HG03097 (cell line): ENCODE data around the gene CRTC1.

Experiments used
- ATAC-seq: cut with Tn5 transposase; IDR thresholded peaks from one replicate; pipeline ENCODE4 v1.9.1; 2021; ENCODE audit not compliant: unreplicated experiment, low FRiP score

Gene CRTC1

GRCh38 chr19:18743784-18744418, 60.4 kb downstream of the CRTC1 start:
- no peak for ATAC-seq

GRCh38 chr19:18745012-18745735, 61.7 kb downstream of the CRTC1 start:
- no peak for ATAC-seq

- no peak for ATAC-seq
These were observed 62.5 kb downstream of the CRTC1 start for GRCh38 chr19:18745931-18746330.

DNA sequence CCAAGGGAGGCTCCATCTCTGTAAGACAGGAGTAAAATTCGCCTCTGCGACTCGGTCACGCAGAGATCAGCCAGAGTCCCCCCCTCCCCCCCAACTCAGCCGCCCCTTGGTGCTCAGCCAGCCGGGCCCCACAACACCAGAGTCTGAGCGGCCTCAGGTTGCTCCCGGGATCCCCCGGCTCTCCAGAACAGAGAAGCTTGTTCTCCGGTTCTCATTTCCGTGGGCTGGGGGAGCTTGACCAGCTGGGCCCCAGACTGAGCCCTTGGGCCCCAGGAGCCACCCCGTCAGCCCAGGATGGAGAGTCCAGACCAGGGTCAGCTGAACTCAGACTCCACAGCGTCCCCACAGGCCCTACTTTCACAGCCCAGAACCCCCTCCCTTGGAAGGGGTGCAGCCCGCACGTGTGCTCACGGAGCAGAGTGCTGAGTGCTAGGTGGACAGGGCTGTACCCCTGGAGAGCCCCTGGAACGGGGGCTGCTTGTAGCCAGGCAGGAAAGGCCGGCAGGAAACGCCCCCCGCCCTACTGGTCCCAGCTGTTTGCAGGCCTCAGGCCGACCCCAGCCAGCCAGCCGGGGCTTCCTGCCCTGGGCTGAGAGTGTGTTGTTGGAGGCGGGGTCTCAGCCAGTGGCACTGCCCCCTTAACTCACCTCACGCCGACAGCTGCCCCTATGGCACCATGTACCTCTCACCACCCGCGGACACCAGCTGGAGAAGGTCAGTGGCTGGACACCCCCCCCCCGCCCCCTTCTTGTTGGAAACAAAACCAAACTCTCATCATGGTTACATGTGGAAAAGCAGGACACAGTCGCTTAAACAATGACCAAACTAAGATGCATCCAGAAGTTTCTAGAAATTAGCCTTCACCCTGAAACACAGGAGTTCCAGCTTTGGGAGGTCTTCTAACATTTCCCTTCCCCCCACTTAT, 63.2 kb downstream of the CRTC1 start:
- ATAC-seq, result no peak

DNA sequence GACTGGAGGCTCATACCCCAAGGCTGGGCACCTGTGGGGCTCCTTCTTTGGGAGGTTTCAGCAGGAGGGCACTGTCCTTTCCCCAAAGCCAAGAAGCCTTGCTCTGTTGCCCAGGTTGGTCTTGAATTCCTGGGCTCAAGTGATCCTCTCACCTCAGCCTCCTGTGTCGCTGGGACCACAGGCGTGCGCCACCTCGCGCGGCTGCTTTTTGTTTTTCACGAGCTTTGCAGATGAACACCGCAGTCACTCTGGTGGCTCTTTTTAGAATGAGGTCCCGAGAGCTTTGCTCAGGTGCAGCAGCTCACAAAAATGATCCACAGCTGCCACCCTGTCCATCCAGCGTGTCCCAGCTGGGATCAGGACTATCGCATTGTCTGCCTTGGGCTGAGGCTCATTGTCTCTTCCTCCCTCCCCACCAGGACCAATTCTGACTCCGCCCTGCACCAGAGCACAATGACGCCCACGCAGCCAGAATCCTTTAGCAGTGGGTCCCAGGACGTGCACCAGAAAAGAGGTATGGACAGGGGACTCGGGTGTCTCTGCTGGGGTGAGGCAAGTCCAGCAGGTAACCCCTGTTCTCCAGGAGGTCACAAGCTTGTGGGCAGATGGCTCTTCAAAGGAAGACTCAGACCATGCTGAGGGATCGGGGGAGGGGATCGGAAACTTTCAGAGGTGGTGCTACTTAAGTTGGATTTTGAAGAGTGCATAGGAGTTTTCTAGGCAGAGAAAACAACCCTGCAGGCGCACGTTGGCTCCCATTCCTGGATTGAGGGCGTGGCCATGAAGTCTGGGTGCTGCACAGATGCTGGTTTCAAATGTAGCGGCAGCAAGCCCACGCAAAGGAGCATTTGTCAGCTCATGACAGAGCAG, 66.1 kb downstream of the CRTC1 start:
- ATAC-seq, result no peak

DNA sequence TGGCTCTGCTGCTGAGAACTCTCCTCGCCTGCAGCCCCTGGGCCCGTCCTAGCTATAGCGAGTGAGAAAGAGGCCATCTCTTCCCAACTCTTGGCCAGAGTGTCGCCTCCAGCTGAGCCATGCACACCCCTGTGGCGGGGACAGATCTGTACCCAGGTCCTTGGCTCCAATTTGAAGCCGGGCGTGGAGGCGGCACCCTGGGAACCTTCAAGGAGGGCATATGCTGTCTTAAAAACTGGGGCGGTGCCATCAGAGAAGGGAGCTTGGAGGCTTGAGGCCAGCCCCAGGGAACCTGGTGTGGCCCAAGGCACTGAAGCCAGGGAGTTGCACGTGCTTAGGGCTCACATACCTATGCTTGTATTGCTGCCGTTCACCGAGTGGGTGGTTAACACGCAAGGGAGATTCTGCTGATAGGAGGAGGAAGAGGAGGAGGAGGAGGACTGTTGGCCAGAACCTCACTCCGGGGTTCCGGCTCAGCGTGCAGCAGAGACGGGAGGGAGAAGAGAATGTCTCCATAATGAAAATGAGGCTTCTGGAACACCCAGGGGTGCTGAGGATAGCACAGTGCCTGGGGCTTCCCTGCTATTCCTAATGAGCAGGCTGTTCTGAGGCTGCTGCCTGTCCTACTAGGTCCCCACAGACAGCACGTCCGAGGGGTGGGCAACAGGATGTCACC, 67.0 kb downstream of the CRTC1 start:
- ATAC-seq, result no peak

DNA sequence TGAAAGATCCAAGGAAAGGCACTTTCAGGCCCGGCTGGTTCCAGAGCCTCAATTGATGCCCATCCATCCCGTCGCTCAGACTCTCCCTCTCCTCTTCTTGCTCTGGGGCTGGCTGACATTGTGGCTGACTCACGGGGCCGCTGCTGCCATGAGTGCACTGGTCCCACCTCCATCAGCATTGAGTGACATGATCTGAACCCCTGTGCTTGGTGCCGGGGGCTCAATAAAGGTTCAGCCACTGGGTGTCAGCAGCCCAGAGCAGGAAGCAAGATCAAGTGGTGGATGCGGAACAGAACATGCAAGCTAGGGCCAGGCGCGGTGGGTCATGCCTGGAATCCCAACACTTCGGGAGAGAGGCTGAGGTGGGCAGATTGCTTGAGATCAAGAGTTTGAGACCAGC, 68.1 kb downstream of the CRTC1 start:
- no peak for ATAC-seq

- no peak for ATAC-seq
These were observed 71.0 kb downstream of the CRTC1 start for GRCh38 chr19:18754501-18754900.

GRCh38 chr19:18756896-18757295, 73.4 kb downstream of the CRTC1 start:
- no peak for ATAC-seq

DNA sequence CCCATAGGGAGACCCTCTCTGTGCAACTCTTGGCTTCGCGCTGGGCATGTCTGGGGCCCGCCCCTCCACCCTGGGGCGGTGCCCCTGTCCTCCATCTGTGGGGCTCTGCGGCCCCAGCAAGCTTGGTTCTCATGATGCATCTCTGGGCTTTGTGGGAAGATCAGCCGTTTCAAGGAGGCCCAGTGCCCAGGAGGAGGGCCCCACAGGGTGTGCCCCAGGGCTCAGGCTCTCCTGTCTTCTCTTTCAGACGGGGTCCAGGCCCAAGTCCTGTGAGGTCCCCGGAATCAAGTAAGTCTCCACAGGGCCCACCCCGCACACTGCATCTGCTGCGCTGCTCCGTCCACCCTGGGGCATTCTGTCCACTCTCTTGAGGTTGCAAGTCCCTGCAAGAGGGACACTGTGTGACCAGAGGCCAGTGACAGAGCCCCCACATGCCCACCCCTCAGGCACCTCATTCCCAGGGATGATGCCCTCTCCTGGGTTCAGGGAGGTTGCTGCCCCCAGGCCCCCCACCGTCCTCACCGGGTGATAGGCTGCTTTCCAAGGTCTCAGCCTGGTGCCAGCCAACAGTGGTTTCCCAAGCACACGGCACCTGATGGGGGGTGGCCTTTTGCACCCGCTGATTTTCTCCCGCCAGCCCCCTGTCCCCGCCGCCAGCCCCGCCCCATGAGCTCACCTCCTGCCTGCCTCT, 76.0 kb downstream of the CRTC1 start:
- ATAC-seq, result no peak

GRCh38 chr19:18759995-18760426, 76.5 kb downstream of the CRTC1 start:
- no peak for ATAC-seq

GRCh38 chr19:18760440-18761383, 77.2 kb downstream of the CRTC1 start:
- ATAC-seq, result no peak

DNA sequence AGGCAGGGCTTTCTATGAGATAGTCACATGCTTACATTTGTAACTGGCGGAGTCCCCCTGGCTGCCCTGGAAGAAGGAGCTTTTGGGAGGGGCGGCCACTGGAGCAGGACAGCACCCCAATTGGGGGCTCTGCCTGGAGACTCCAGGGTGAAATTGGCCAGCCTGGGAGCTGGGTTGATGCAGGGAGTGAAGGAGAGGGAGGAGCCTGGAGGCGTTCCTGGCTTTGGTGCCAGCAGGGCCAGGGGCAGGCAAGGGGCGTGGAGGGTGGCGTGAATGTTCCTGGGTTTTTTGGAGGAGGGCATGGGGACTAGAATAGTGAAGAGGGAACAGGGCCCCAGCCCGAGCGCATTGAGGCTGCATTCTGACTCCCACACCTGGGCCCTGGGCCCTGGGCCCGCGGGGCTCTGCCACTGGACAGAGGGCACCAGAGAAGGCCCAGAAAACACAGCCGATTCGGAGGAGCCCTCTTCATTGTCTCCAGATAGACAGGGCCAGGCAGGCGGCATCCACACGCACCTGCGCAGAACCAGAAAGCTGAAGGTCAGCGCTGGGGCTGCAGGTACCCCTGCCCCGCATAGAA, 78.1 kb downstream of the CRTC1 start:
- no peak for ATAC-seq

GRCh38 chr19:18762125-18763023, 78.9 kb downstream of the CRTC1 start:
- ATAC-seq, result no peak

DNA sequence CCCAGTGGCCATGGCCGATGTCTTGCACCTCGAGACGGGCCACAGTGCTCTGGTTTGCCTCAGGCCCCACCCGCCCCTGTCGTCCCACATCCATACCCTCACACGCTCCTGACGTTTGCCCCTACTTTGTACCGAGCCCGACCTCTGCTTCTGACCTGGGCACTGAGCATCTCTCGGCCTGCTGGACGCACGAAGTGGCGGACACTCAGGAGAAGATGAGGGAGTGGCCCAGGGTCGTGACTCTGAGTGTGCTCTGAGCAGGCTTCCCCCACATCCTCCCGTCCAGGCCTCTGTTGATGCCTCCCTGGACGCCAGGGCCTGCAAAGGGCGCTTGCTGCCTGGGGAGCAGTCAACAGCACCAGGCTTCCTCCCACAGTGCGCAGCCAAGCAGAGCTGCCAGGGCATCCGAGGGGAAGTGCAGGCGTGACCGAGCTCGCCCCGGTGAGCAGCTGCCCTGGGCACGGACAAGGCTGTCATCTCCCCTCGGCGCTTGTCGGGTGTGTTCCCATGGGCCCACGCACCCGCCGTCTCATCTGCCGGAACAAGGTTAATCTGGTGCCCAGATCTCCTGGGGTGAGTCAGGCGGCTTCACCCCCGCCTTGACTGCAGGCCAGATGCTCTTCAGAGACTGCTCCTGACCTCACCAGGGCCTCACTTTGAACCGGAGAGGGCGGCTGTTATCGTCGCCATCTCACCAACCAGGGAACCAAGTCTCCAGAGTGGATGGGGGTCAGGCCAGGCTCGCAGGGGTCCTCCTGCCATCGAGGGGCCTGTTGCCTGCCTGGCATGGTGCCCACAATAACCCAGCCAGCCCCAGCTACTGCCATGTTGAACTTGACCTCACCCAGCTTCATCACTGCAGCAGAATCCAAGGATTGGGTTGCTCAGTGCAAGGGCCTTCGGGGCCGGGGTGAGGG, 80.5 kb downstream of the CRTC1 start:
- ATAC-seq, result no peak

GRCh38 chr19:18764591-18765051, 81.1 kb downstream of the CRTC1 start:
- ATAC-seq, result no peak
